GM21423 (cell line): ENCODE data around the gene FAT1.

ENCODE experiments used
- ATAC-seq: cut with Tn5 transposase; IDR thresholded peaks from one replicate; pipeline ENCODE4 v1.9.1; 2021; ENCODE audit warnings: mild to moderate bottlenecking, moderate library complexity; ENCODE audit not compliant: unreplicated experiment

FAT1 gene

DNA sequence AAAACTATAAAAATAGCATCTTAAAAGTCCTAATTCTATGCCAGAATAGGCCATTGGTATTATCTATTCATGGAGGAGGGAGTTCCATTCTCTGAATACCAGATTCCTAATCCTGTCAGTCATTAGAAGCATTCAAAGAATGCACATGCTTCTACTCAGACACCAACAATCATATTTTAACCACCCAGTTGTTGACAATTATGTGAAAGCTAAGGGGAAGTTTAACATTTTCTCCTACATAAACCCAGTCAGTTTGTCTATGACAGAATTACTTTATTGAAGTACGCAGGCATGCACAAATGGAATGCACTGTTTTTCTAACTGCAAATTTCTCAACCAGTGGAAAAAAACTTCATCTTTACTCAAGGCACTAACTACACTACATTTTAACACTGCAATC lies 98.7 kb downstream of the FAT1 start:
- no peak for ATAC-seq

DNA sequence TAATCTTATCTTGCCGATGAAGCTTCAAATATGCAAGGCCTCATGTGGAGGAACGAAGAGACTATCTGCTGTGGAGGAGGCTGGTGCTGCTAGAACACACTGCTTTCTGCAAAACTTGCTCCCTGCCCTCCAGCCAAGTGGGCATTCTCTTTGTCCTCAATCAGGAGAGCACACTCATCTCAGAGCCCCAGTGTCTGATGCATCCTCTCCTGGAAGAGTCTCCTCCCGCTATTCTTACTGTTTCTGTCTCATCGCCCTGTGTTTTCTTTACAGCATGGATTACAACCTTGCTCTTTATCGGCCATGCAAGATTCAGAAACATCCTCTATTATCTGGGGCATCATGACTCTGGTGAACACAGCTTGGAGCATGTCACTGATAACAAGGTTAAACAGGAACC lies 100.1 kb downstream of the FAT1 start:
- ATAC-seq, result no peak

DNA sequence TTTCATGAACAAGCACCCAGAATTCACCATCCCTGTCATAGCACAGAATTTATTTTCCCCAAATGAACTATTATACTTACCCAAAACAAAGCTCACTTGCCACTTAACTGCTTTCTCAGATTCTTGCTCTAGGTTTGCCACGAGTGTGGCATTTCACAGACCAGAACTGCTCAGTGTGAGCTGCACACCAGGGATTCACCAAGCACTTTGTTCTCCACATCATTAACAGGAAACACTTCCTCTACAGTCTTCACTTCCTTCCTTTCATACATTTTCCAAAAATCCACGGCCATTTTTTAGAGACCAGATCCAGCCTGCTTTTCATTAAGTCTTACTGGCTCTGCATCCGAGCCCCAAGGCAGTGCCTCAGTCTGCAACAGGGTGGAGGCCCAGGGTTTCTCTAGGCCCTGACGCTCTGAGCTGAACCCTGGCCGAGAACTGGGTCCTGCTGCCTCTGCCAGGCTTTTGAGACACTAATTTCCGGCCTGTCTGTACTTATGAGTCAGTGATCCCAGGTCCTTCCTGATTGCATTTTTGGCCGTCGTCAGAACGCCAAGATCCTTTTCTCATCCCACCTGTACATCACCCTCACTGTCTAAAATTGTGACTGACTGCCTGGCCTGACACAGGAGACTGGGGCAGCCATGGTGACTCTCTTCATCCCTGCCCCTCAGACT lies 100.7 kb downstream of the FAT1 start:
- ATAC-seq, result no peak

- no peak for ATAC-seq
These were observed 101.6 kb downstream of the FAT1 start for GRCh38 chr4:186621959-186622553.

GRCh38 chr4:186619088-186619487 lies 104.6 kb downstream of the FAT1 start:
- no peak for ATAC-seq

DNA sequence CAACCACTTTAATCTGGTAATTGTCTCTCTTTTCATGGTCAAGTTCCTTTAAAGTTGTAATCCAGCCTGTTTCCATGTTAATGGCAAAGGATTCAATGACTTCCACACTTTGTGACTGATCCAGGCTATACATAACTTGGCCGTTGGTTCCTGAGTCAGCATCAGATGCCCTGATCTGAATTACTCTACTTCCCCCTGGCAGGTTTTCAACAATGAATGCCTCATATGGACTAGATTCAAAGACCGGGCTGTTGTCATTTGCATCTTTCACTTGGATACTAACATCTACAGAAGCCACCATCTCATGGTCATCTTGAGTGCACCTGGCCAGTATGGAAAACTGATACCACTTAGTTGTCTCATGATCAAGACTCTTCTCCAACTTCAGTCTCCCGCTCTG lies 105.7 kb downstream of the FAT1 start:
- ATAC-seq, result no peak

DNA sequence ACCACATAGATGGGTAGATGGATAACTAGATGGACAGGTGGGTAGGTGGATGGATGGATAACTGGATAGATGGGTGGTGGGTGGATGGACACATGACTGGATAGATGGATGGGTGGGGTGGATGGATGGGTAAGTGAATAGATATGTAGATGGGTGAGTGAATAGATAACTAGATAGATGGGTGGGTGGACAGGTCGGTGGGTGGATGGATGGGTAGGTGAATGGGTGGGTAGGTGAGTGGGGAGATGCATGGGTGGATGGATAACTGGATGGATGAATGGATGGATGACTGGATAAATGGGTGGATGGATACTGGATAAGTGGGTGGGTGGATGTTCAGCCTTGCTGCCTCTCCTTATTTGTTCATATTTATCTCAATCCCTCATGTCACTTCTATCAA lies 116.2 kb downstream of the FAT1 start:
- ATAC-seq, result no peak

DNA sequence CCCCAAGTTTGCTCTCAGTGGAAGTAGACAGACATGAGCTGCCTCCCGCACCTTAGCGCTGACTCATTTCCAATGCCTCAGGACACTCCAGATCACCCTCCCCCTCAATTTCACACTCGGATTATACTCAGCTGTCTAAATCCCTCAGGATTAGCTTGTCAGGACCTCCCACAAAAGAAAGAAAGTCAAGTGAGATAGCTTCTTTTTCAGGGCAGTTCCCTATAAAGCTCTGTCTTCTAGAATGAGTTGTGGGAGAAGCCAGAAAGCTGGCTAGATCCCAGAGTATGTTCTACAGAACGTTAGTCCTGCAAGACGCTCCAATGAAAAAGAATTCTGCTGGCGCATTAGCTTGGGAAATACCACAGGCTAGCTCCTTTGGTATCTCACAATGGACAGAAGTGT lies 117.1 kb downstream of the FAT1 start:
- ATAC-seq, result no peak

- ATAC-seq, result no peak
These were observed 118.3 kb downstream of the FAT1 start for GRCh38 chr4:186605261-186605865.

DNA sequence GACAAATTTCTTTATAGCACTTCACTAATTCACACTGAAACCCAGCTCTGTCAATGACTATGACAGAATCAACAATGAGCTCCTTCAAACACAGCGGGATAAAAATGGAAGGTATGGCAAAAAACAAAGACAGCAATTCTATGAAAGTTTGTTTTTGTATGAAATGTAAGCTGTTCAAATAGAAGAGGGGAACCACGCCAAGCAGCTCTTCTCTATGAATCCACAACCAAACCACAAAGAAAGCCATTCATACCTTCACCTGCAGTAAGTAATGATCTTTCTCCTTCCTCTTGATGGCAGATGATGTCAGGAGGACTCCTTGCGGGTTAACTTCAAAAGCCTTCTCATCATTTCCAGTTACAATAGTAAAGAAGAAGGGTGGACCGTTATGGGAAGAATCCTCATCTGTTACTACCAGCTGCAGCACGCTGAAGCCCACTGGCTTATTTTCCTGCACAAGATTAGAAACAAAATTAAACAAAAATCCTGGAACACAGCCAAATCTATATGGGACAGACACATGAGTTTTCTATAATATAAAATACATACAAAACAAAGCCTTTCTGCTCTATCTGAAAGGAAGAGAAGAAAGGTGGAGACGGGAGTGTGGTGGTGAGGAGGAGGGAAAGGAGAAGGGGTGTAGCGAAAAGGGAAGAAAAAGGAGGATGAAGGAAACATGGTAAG lies 119.4 kb downstream of the FAT1 start:
- no peak for ATAC-seq

DNA sequence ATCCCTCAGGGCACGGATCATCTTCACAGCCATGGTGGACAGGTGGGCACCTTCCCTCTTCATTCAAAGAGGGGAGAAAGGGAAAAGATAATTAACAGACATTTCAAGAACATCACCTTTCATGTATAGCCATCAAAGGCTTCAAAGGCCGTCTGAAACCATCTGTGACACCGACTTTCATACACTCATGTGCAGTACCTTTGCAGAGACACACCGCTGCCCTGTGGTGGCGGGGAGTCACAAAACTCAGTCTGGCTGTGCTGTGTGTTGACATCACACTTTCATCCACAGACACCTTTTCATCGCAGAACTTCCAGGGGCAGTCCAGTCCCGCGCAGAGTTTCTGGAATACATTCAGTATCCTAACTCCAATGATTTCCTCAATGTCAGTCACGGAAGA lies 120.7 kb downstream of the FAT1 start:
- no peak for ATAC-seq

GRCh38 chr4:186599483-186599882 lies 124.2 kb downstream of the FAT1 start:
- no peak for ATAC-seq

GRCh38 chr4:186598686-186599085 lies 125.0 kb downstream of the FAT1 start:
- no peak for ATAC-seq

- ATAC-seq, result no peak
These were observed 126.7 kb downstream of the FAT1 start for GRCh38 chr4:186596850-186597390.

- no peak for ATAC-seq
These were observed 127.3 kb downstream of the FAT1 start for GRCh38 chr4:186596346-186596745.

- ATAC-seq, result no peak
These were observed 130.1 kb downstream of the FAT1 start for GRCh38 chr4:186593587-186593973.

DNA sequence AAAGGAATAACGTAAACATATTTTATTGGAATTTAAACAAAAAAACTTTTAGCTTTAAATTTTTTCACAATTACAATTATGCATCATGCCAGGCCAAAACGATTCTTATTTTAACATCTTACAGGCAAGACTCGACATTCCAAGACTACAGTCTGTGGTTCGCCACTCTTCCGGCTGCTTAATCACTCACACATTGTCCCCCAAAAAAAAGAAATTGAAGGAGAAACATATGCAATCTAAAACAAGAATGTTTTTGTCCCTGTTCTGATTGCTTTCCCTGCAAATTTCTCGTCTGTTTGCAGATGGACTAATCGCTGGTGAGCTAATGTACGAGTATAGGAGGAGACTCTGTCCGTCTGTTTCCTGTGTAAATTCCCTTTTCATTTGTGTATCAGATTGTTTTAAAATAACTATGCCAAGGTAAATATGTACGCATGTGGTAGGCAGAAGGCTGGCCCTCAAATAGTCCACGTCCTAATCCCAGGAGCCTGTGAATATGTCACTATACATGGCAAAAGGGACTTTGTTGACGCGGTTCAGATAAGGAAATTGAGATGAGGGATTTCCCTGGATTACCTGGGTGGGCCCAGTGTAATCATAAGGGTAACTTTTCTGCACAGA lies 130.6 kb downstream of the FAT1 start:
- no peak for ATAC-seq

DNA sequence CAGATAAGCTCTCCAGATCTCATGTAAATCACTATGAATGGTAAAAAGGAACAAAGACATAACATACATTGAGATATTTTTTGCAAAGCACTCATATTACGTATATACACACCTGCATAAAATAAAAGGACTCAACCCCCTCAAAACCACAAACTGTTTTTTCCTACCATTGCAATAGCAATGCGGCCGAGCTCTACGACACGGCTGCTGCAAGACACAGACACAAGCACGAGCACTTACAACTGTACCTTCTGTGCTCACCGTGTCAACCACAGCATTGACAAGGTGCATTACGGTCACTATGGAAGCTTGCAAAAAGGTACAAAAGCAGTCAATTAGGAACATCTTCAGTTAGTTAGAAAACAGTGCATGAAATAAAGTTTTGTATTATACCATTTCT lies 131.2 kb downstream of the FAT1 start:
- ATAC-seq, result no peak

GRCh38 chr4:186591651-186592050 lies 132.0 kb downstream of the FAT1 start:
- ATAC-seq, result no peak

- no peak for ATAC-seq
These were observed 135.2 kb downstream of the FAT1 start for GRCh38 chr4:186588503-186588902.

GRCh38 chr4:186587416-186588018 lies 136.1 kb downstream of the FAT1 start:
- peak; percentile 72 for ATAC-seq
